ENCODE measurements around the gene NOVA1.

Gene NOVA1

GRCh38 chr14:26621364-26621763 is 23.5 kb upstream of the NOVA1 start:
- DNase-seq (ENCODE audit: low read depth), result no peak
- H3K4me3 ChIP-seq (ENCODE audit: low read depth, low read length), result no peak overlapping the region
- no peak for TF ChIP-seq CTCF (IDR thresholded peaks at IDR 0.05; ENCODE audit: control insufficient read depth, extremely low read depth, insufficient read depth)

- no peak for TF ChIP-seq CTCF (IDR thresholded peaks at IDR 0.05; ENCODE audit: control insufficient read depth, extremely low read depth, insufficient read depth)
- no peak for DNase-seq (ENCODE audit: low read depth)
- H3K4me3 ChIP-seq (ENCODE audit: low read depth, low read length), result no peak overlapping the region
Measured at GRCh38 chr14:26611259-26611658, 13.4 kb upstream of the NOVA1 start.

GRCh38 chr14:26606729-26607312 is 9.0 kb upstream of the NOVA1 start:
- no peak for DNase-seq (ENCODE audit: low read depth)
- H3K4me3 ChIP-seq (ENCODE audit: low read depth, low read length), result no peak overlapping the region
- no peak for TF ChIP-seq CTCF (IDR thresholded peaks at IDR 0.05; ENCODE audit: control insufficient read depth, extremely low read depth, insufficient read depth)

GRCh38 chr14:26605602-26606001 is 7.8 kb upstream of the NOVA1 start:
- H3K4me3 ChIP-seq (ENCODE audit: low read depth, low read length), result no peak overlapping the region
- no peak for TF ChIP-seq CTCF (IDR thresholded peaks at IDR 0.05; ENCODE audit: control insufficient read depth, extremely low read depth, insufficient read depth)
- no peak for DNase-seq (ENCODE audit: low read depth)

GRCh38 chr14:26602902-26603301 is 5.1 kb upstream of the NOVA1 start:
- TF ChIP-seq CTCF (IDR thresholded peaks at IDR 0.05; ENCODE audit: control insufficient read depth, extremely low read depth, insufficient read depth), result no peak
- H3K4me3 ChIP-seq (ENCODE audit: low read depth, low read length), result no peak overlapping the region
- DNase-seq (ENCODE audit: low read depth), result no peak

- TF ChIP-seq CTCF (IDR thresholded peaks at IDR 0.05; ENCODE audit: control insufficient read depth, extremely low read depth, insufficient read depth), result no peak
Measured at GRCh38 chr14:26601856-26602255, 4.0 kb upstream of the NOVA1 start.

GRCh38 chr14:26599291-26599690 is 1.5 kb upstream of the NOVA1 start:
- DNase-seq (ENCODE audit: low read depth), result no peak
- no peak for TF ChIP-seq CTCF (IDR thresholded peaks at IDR 0.05; ENCODE audit: control insufficient read depth, extremely low read depth, insufficient read depth)
- H3K4me3 ChIP-seq (ENCODE audit: low read depth, low read length), result no peak overlapping the region

More at GRCh38 chr14:26601856-26602255, 4.0 kb upstream of the NOVA1 start:
- DNase-seq (ENCODE audit: low read depth), result no peak
- H3K4me3 ChIP-seq (ENCODE audit: low read depth, low read length), result no peak overlapping the region
